Prostate gland (tissue), 2 donors: Measurements from ENCODE around the gene ACTN1. TPM values are rescaled to one million over a fixed set of nuclear protein-coding genes. Genes with fewer than 3 reads are reported as not detected.

Experiments
- DNase-seq: peaks from one replicate; pipeline ENCODE4 v3.0.0-alpha.2; 2019; ENCODE audit warnings: low spot score
- H3K27ac ChIP-seq, 2 donors: fragments of 200-600 bp; sonication (generic); 2 replicates each; pipeline ENCODE4 v1.5.1; 2017 to 2019
- H3K27me3 ChIP-seq: fragments of 200-600 bp; sonication (generic); replicated peaks from 2 replicates; pipeline ENCODE4 v1.5.1; 2019; ENCODE audit not compliant: insufficient read depth
- H3K36me3 ChIP-seq, 2 donors: fragments of 200-600 bp; sonication (generic); 1 replicate in 1 of 2; 2 replicates in 1 of 2; pipeline versions ENCODE4 v1.5.1 to v1.8.1; 2017 to 2019
- H3K4me1 ChIP-seq: fragments of 200-600 bp; sonication (generic); replicated peaks from 2 replicates; pipeline ENCODE4 v1.5.1; 2019
- H3K4me3 ChIP-seq, 2 donors: fragments of 200-600 bp; sonication (generic); 2 replicates each; pipeline ENCODE4 v1.5.1; 2017 to 2019
- H3K9me3 ChIP-seq: fragments of 200-600 bp; sonication (generic); 2 replicates; pipeline ENCODE4 v1.5.1; 2017
- POLR2A ChIP-seq: fragments of 450-650 bp; IDR thresholded peaks from one replicate; pipeline ENCODE4 v1.6.1; 2016; ENCODE audit warnings: antibody characterized with exemption, mild to moderate bottlenecking
- POLR2AphosphoS5 ChIP-seq: sonication (generic); formaldehyde crosslinking; IDR thresholded peaks from one replicate; pipeline ENCODE4 v1.6.1; 2017; ENCODE audit warnings: antibody characterized with exemption
- WGBS: methylation state at CpG from one replicate; pipeline ENCODE4 v1.1.5; 2018; 5-methylcytosine and 5-hydroxymethylcytosine counted together
- intact Hi-C: fragments of 100-400 bp; cut with DNase I; formaldehyde crosslinking; loops from one replicate; pipeline ENCODE4 v1.14.2; 2022
- small RNA-seq, 2 donors: library from RNA; depleted of rRNA; stranded (forward); fragments of <200 nt; gene quantifications; one replicate each; pipeline ENCODE3, GENCODE V24; 2016
- total RNA-seq, 2 donors: library from RNA; depleted of rRNA; stranded (reverse); fragments of >200 nt; gene quantifications; one replicate each; pipeline ENCODE4 v1.1.0, GENCODE V29; 2016
- TF ChIP-seq, protein P1 (sequence below), 4 experiments: fragments of 200-600 bp in 2 of 4; fragments of 450-650 bp in 2 of 4; sonication (generic) in 2 of 4; IDR thresholded peaks; 1 replicate in 3 of 4; 2 replicates in 1 of 4; pipeline ENCODE4 v1.5.1; 2016 to 2019; ENCODE audit warnings: antibody characterized with exemption in 4 of 4, mild to moderate bottlenecking in 2 of 4, moderate library complexity in 2 of 4

ACTN1 gene
- total RNA-seq, 2 donors from 2014 or later, result 197 to 240 TPM

DNA sequence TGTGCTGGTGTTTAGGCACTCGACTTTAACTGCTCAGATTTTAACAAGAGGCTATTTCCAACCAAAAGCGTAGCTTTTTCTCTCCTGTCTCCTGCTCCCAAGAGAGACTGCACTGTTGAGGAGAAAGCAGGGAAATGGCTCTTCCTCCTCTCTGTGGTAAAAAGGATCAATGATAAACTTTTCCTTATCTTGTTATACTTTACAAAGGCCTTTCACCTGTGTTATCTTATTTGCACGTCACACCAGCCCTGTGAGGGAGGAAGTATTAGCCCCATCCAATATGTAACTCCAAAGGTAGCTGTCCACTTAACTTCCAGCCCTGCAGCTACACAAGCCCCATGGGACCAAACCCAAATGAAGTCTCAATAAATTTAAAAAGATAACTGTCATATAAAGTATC lies 153.4 kb downstream of the ACTN1 start:
- intact Hi-C loops, result loop anchor here (10.0 kb wide), 1 partner anchor 981 kb away; no protein-coding TSS in a partner anchor
- H3K27ac ChIP-seq, result no peak overlapping the region
- TF ChIP-seq, protein P1, sequence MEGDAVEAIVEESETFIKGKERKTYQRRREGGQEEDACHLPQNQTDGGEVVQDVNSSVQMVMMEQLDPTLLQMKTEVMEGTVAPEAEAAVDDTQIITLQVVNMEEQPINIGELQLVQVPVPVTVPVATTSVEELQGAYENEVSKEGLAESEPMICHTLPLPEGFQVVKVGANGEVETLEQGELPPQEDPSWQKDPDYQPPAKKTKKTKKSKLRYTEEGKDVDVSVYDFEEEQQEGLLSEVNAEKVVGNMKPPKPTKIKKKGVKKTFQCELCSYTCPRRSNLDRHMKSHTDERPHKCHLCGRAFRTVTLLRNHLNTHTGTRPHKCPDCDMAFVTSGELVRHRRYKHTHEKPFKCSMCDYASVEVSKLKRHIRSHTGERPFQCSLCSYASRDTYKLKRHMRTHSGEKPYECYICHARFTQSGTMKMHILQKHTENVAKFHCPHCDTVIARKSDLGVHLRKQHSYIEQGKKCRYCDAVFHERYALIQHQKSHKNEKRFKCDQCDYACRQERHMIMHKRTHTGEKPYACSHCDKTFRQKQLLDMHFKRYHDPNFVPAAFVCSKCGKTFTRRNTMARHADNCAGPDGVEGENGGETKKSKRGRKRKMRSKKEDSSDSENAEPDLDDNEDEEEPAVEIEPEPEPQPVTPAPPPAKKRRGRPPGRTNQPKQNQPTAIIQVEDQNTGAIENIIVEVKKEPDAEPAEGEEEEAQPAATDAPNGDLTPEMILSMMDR (IDR thresholded peaks at IDR 0.05), result no peak
- TF ChIP-seq POLR2AphosphoS5, result no peak
- no peak for TF ChIP-seq POLR2A
- H3K27me3 ChIP-seq, result no peaks in the 10 kb centered on the region
- DNase-seq, result no peak
- WGBS, result 87% methylated on average over 3 of the region's 3 CpGs
- H3K4me1 ChIP-seq, result no peaks in the 10 kb centered on the region
- H3K36me3 ChIP-seq, result no peaks in the 10 kb centered on the region
- H3K4me3 ChIP-seq, result no peak overlapping the region
- no peaks in the 10 kb centered on the region for H3K9me3 ChIP-seq

DNA sequence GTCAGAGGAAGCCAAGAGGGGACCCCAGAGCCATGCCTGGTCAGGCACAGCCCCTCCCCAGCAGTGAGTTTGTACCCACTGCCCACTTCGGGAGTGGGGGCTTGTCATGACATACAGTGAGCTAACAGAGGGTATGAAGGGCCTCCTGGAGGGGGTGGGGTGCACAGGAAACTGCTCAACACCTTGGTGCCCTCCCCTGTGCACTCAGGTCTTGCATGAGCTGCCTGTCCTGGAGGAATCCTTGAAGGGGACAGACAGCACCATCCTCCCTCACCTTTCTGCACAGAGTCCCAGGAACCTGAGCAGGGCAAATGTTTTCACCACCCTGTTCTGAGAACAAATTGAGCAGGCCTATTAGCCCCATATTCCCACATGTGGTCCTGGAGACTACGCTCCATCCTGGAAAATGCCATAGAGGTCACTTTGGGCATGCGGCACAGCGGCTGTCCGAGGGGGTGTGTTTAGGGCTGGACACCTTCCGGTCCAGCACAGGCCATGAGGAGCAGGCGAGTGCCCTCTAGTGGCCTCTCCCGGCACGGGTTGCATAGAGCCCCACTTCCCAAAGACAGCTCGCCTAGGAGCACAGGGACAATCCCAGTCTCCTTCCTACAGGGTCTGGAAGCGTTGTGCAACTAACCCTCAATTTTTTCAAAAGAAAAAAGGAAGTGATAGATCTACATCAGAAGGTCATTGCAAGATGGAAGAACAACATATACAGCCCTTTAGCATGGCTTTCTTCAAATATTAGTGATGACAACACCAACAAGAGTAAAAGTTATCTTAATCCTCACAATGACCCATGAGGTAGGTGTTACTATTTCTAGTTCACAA lies 154.4 kb downstream of the ACTN1 start:
- Histone ChIP-seq H3K4me3 (no peak overlapping the region), H3K36me3 (no peaks in the 10 kb centered on the region), H3K4me1 (peaks cover 1% of the 10 kb centered on the region), H3K27me3 (no peaks in the 10 kb centered on the region), H3K9me3 (no peaks in the 10 kb centered on the region), H3K27ac (no peak overlapping the region)
- WGBS, result 48% methylated on average over 11 of the region's 11 CpGs
- intact Hi-C loops, result loop anchor here (10.0 kb wide), 1 partner anchor 980 kb away; no protein-coding TSS in a partner anchor
- DNase-seq, result peak; percentile 35
- TF ChIP-seq, protein P1 (IDR thresholded peaks at IDR 0.05), result peak in 3 of 4 experiments; percentile 58 to 67 (median 64)
- TF ChIP-seq POLR2A (no peak), POLR2AphosphoS5 (no peak)

DNA sequence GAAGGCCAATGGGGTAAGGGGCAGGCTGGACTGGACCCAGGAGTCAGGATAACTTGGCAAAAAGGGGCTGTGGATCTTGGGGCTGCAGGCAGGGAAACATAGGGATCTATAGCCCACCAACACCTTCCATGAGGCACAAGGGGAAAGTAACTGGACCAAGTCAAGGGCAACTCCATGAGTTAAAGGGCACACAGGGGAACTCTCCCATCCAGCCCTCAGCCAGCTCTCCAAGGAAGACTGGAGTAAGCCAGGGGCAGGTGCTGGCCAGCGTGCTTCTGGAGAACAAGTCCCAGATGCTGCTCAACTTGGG lies 154.9 kb downstream of the ACTN1 start:
- Histone ChIP-seq H3K27ac (no peak overlapping the region), H3K36me3 (no peaks in the 10 kb centered on the region), H3K27me3 (no peaks in the 10 kb centered on the region), H3K4me3 (no peak overlapping the region), H3K4me1 (peaks cover 4% of the 10 kb centered on the region), H3K9me3 (no peaks in the 10 kb centered on the region)
- no peak for TF ChIP-seq POLR2AphosphoS5
- TF ChIP-seq, protein P1 (IDR thresholded peaks at IDR 0.05), result no peak
- no peak for TF ChIP-seq POLR2A
- DNase-seq, result no peak
- 100% methylated on average over 1 of the region's 1 CpG for WGBS
- intact Hi-C loops, result loop anchor here (10.0 kb wide), 1 partner anchor 979 kb away; no protein-coding TSS in a partner anchor

Small RNA genes within 50 kb of the gene (small RNA-seq; reads per million reads assigned to genes)
- 0 reads per million in 2 donors for gene BANF1P1
- gene HMGN1P3, result 0 reads per million in 2 donors
- gene RPS29P1, result 0 reads per million in 2 donors

Other genes starting within 250 kb of the ACTN1 start
- 100 to 1,000 TPM; 359 to 556 TPM for gene ZFP36L1, start 186.2 kb downstream of the ACTN1 start, total RNA-seq
- 10 to 100 TPM; 25.3 to 67.4 TPM for gene DCAF5, start 173.8 kb upstream of the ACTN1 start, total RNA-seq
- gene EXD2, start 212.2 kb upstream of the ACTN1 start, total RNA-seq, result 10 to 100 TPM; 22.7 to 25.3 TPM